ENCODE measurements around the gene CDC42EP5. TPM values are rescaled to one million over a fixed set of nuclear protein-coding genes. Genes with fewer than 3 reads are reported as not detected.

Gene CDC42EP5
- total RNA-seq, 2 experiments from 2014 or later = not detected

GRCh38 chr19:54462047-54462654 lies 10.9 kb downstream of the CDC42EP5 start:
- Mint-ChIP-seq H3K27ac (peak overlapping the region; percentile 84), H3K36me3 (ENCODE audit: low read depth) (peaks cover 54% of the 10 kb centered on the region), H3K9me3 (peaks cover 2% of the 10 kb centered on the region), H3K4me1 (ENCODE audit: low read depth) (peaks cover 43% of the 10 kb centered on the region), H3K27me3 (no peaks in the 10 kb centered on the region), H3K4me3 (peak overlapping the region; percentile 62)
- peak in 2 of 14 experiments; percentile 8 to 48 for DNase-seq
- peak overlapping the region; percentile 82 for H3K4me3 ChIP-seq (ENCODE audit: low read length)
- ChIA-PET CTCF (interaction anchor here (0.6 kb wide), 1 partner anchor 24 kb away, joined by 3 read pairs; no protein-coding TSS in a partner anchor), POLR2A (interaction anchor here (0.5 to 3.5 kb wide), 4 partner anchors 8 to 29 kb away, joined by 3 to 72 read pairs (median 8); partner anchors contain the start of gene LENG8)
- TF ChIP-seq CTCF (IDR thresholded peaks at IDR 0.05) = no peak
- intact Hi-C loops (cut with DNase I, micrococcal nuclease) = loop anchor here (5.0 to 10.0 kb wide), 4 partner anchors 257 to 1015 kb away; partner anchors contain the start of genes MYADM (in 2 of the 2), RPS9 (in 1 of the 2) and ZNF628 (in 1 of the 2)
- H3K9me3 ChIP-seq (ENCODE audit: control insufficient read depth in 1 of 2, insufficient read depth in 1 of 2, low read length in 2 of 2) = peaks cover 0 to 12% of the 10 kb centered on the region in 2 experiments
- no peaks in the 10 kb centered on the region for H3K27me3 ChIP-seq (ENCODE audit: control insufficient read depth in 1 of 2, insufficient read depth in 2 of 2, low read length in 2 of 2)
- peak overlapping the region; percentile 53 to 58 for H3K27ac ChIP-seq (ENCODE audit: low read depth in 1 of 2, low read length in 2 of 2)
- ATAC-seq (ENCODE audit: poor library complexity) = no peak
- H3K36me3 ChIP-seq (ENCODE audit: insufficient read depth, low read length) = peaks cover 49% of the 10 kb centered on the region
- peaks cover 49% of the 10 kb centered on the region for H3K4me1 ChIP-seq (ENCODE audit: insufficient read depth, low read length)

GRCh38 chr19:54461613-54462012 lies 11.5 kb downstream of the CDC42EP5 start:
- H3K36me3 ChIP-seq (ENCODE audit: insufficient read depth, low read length) = peaks cover 55% of the 10 kb centered on the region
- ChIA-PET POLR2A (interaction anchor here (0.5 to 3.5 kb wide), 3 partner anchors 10 to 29 kb away, joined by 3 to 72 read pairs (median 11); partner anchors contain the start of gene LENG8), CTCF (no interaction called here)
- peaks cover 0 to 12% of the 10 kb centered on the region in 2 experiments for H3K9me3 ChIP-seq (ENCODE audit: control insufficient read depth in 1 of 2, insufficient read depth in 1 of 2, low read length in 2 of 2)
- peaks cover 59% of the 10 kb centered on the region for H3K36me3 Mint-ChIP-seq (ENCODE audit: low read depth)
- H3K27ac ChIP-seq (ENCODE audit: low read depth in 1 of 2, low read length in 2 of 2) = peak overlapping the region in 1 of 2 donors; percentile 21
- peak overlapping the region; percentile 84 for H3K27ac Mint-ChIP-seq
- no peak overlapping the region for H3K4me3 ChIP-seq (ENCODE audit: low read length)
- H3K9me3 Mint-ChIP-seq = peaks cover 2% of the 10 kb centered on the region
- DNase-seq = no peak
- H3K4me1 Mint-ChIP-seq (ENCODE audit: low read depth) = peaks cover 42% of the 10 kb centered on the region
- H3K4me3 Mint-ChIP-seq = peak overlapping the region; percentile 62
- no peaks in the 10 kb centered on the region for H3K27me3 ChIP-seq (ENCODE audit: control insufficient read depth in 1 of 2, insufficient read depth in 2 of 2, low read length in 2 of 2)
- no peaks in the 10 kb centered on the region for H3K27me3 Mint-ChIP-seq
- no peak for ATAC-seq (ENCODE audit: poor library complexity)
- no peak for TF ChIP-seq CTCF (IDR thresholded peaks at IDR 0.05)
- intact Hi-C loops (cut with DNase I, micrococcal nuclease) = loop anchor here (5.0 to 10.0 kb wide), 4 partner anchors 257 to 1016 kb away; partner anchors contain the start of genes MYADM (in 2 of the 2), RPS9 (in 1 of the 2) and ZNF628 (in 1 of the 2)
- peaks cover 49% of the 10 kb centered on the region for H3K4me1 ChIP-seq (ENCODE audit: insufficient read depth, low read length)

GRCh38 chr19:54461210-54461609 lies 11.9 kb downstream of the CDC42EP5 start:
- Histone ChIP-seq H3K4me1 (ENCODE audit: insufficient read depth, low read length) (peaks cover 49% of the 10 kb centered on the region), H3K4me3 (ENCODE audit: low read length) (no peak overlapping the region), H3K9me3 (ENCODE audit: control insufficient read depth in 1 of 2, insufficient read depth in 1 of 2, low read length in 2 of 2) (peaks cover 0 to 9% of the 10 kb centered on the region in 2 experiments), H3K27ac (ENCODE audit: low read depth in 1 of 2, low read length in 2 of 2) (no peak overlapping the region), H3K36me3 (ENCODE audit: insufficient read depth, low read length) (peaks cover 59% of the 10 kb centered on the region), H3K27me3 (ENCODE audit: control insufficient read depth in 1 of 2, insufficient read depth in 2 of 2, low read length in 2 of 2) (no peaks in the 10 kb centered on the region)
- Mint-ChIP-seq H3K27ac (peak overlapping the region; percentile 84), H3K9me3 (peaks cover 2% of the 10 kb centered on the region), H3K4me1 (ENCODE audit: low read depth) (peaks cover 38% of the 10 kb centered on the region), H3K27me3 (no peaks in the 10 kb centered on the region), H3K36me3 (ENCODE audit: low read depth) (peaks cover 63% of the 10 kb centered on the region), H3K4me3 (peak overlapping the region; percentile 62)
- DNase-seq = peak in 1 of 14 experiments; percentile 34
- ChIA-PET CTCF (no interaction called here), POLR2A (interaction anchor here (2.5 to 3.5 kb wide), 2 partner anchors 10 to 13 kb away, joined by 11 to 72 read pairs; partner anchors contain the start of gene LENG8)
- intact Hi-C loops (cut with DNase I, micrococcal nuclease) = loop anchor here (5.0 to 10.0 kb wide), 4 partner anchors 256 to 1016 kb away; partner anchors contain the start of genes MYADM (in 2 of the 2), RPS9 (in 1 of the 2) and ZNF628 (in 1 of the 2)
- no peak for TF ChIP-seq CTCF (IDR thresholded peaks at IDR 0.05)
- ATAC-seq (ENCODE audit: poor library complexity) = no peak
